HG03064 (cell line): ENCODE measurements around the gene HINT2.

Source experiments
- ATAC-seq: cut with Tn5 transposase; IDR thresholded peaks from one replicate; pipeline ENCODE4 v1.9.1; 2021; ENCODE audit warnings: low read depth; ENCODE audit not compliant: unreplicated experiment

HINT2 gene

DNA sequence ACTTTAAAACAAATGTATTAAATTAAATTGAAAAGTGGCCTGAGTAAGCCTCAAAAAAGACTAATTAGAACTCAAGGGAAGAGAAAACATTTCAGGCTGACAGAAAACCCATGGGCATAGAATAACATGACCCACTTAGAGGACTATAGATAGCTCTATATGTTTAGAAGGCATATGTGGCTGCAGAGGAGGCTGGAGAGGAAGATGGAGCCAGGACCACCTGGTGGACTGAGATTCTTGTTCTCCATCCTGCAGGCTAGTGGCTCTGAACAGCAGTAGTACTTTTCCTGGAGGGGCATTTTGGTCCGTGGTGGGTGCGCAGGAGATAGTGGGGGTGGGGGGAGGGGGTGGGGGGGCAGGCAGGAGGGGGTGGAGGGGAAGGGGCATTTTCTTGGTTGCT lies 33.8 kb downstream of the HINT2 start:
- ATAC-seq = no peak

DNA sequence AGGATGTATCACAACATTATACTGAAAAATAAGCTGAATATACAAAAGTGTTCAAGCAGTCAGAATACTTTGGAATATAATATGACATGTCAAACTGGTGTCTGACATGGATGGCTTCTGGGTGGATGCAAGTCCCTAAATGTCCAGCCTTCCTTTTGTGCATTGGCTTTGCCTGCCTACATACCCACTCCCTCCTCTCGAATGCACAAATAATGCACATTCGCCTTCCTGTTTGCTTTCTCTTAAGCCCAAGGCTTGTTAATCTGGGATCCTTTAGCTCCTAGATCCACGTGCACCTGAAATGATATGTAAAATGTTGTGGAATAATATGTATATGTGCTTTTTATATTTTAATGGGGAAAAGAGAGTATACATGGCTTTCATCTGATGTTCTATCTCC lies 36.3 kb downstream of the HINT2 start:
- no peak for ATAC-seq

DNA sequence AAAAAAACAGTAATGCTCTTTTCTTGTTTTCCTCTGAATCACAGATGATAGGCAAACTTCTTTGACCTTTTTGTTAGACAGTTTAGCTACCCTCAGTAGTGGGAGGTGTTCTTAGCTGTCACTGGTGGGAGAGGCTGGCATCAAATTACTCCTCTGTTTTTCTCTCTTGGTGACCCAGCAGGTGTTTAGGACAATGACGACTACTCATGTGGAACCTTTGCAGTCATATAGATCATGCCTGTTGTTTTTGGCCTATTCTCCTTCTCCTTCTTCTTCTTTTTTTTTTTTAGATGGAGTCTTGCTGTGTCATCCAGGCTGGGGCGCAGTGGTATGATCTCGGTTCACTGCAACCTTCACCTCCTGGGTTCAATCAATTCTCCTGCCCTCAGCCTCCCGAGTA lies 38.8 kb downstream of the HINT2 start:
- ATAC-seq = no peak

DNA sequence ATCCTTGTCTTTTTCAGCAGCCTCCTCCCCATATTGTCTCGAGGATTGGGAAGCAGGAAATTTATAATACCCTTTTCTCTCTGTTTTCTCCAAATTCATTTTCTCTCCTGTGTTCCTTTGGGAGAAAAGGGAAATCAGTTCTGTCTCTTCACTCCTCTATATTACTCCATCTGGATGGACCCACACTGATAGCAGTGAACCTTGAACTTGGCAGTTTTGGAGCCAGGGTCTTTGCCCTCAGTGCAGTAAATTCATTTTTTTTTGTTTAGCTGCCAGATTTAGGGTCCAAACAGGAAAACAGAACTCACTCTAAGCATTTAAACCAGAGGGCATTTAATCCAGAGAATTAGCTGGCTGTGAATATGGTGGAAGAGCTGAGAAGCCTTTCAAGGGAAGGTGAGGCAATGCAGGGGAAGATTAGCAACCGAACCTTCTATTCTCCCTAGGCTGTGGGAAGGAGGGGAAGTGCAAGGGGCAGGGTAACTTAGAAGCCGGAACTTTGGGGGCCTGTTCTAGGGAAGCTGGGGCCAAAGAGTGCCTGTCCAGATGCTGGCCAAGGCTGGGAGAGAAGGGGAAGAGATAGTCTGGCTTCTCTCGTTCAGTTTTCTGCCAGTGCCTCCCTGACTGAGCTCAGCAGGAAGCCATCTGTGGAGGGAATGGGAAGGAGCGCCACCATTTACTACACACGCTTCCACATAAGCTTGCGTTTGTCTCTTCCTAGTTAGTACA lies 39.8 kb downstream of the HINT2 start:
- ATAC-seq = no peak

DNA sequence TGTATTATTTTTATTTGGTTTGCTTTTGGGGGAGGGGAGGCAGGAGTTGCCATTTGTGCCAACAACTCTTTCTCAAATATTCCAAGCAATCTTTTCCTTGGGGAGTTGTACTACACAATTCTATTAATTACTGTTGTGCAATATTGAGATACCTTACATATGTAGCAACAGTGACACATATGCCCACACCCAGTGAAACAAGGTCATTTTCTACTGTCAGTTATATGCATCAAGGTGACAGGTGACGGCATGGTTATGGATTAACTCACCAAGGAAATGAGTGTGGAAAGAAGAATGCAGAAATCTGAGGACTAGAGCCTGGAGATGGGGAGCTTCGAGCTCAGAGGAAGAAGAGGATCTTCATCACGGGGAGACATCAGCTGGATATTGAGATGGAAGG lies 42.9 kb downstream of the HINT2 start:
- ATAC-seq = no peak

DNA sequence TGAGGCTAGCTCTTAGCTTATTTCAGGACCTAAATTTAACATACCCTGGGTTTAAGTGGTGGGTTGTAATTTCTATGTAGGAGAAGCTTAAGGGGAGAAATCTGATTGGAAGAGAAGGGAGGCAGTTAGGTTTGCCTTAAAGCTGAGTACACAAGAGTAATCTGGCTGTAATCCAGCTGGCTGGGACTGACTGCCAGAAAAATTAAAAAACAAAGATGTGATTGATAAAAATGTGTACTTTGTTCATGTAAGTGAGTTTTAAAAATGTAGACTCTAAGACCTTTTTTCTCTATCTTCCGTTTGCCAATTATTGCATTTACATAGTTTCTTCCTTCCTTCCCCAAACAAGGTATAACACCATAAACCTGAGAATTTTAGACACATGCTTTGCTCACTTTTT lies 43.3 kb downstream of the HINT2 start:
- no peak for ATAC-seq

DNA sequence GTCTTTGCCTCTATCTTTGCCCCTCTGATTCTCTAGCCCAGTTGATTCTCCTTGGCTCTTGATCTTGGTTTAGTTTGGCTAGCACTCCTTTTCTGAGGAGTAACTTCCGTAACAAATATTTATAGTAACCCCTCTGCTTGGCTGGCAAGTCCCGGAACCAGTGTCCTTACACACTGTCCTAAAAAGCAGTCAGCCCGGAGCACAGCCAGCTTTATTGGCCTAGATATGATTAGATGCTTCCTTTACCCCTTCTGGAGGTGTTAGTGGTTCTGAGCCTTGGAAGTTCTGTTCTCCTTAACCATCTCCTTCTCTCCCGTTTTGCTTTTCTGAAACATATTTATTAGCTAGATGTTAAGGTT lies 43.8 kb downstream of the HINT2 start:
- ATAC-seq = no peak

DNA sequence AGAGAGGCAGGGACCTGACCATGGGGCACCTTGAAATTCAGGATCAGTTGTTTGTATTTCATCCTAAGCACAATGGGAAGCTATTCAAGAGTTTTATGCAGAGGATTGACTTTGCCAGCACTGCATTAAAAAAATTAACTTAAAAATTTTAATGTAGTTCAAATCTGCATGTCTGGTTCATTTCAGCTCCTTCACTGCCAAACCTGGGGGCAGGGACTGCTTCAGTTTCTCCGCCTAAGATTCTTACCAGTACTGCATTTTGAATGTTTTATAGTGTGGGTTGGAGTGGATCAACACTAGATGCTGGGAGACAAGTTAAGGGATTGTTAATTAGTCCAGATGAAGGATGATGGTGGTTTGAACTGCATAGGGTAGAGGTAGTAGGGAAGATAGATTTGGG lies 45.1 kb downstream of the HINT2 start:
- no peak for ATAC-seq

DNA sequence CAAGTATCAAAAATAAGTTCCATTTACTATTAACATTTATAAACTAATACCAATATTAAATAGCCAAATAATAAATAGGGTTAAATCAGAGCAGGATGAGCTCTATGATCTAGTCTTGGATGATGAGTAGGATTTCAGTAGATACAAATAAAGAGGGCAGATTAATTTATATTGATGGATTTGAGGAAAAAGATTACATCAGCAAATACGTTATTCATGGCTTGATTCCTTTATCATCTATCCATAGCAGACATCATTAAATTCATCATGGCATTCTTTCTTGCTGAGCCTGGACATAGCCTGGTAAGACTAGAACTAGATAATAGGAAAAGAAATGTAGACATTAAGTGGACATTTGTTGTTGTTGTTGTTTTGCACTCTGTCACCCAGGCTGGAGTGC lies 47.4 kb downstream of the HINT2 start:
- no peak for ATAC-seq

DNA sequence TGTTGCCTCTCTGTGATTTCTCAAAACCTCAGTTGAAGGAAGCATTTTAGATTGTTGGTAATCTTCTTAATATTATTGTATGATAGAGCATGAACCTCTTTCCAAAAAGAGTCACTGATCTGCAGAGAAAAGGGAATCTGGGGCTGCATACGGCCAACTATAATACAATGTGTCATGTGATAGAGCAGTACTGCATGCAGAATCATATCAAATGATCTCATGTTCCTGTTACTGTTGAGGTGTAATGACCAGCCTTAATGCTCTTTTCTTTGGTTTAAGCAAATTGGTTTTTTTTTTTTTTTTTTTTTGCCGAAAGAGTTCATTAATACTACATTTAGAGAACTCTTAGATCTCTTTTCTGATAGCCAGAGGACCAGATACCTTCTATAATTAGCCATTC lies 47.8 kb downstream of the HINT2 start:
- no peak for ATAC-seq

DNA sequence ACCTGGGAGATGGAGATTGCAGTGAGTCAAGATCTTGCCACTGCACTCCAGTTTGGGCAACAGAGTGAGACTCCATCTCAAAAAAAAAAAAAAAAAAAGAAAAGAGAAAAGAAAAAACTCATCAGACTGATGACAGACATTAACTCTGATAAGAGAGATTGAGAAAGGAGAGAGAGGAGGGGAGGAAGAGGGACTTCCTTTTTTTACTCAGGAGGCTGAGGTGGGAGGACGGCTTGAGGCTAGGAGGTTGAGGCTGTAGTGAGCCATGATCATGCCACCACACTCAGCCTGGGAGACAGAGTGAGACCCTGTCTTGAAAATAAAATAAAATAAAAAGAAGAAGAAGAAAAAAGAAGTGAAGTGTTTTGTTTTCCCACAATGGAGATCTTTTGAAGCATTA lies 51.0 kb downstream of the HINT2 start:
- ATAC-seq = no peak

DNA sequence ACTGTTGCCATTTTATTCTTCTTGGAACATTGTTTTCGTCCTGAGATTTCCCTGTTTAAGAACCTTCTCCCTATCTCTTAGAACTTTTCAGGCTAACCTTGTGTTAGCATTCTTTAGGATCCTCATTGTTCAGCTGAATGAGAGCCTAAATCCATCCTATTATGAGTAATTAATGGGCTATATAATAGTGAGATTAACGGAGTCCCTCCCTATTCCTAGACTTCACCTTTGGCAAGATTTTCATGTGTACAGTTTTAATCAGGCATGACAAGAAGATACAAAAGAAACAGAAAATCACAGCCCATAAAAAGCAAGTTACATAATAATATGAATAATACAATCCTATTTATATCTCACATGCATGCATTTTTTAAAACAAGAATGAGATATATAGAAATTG lies 51.7 kb downstream of the HINT2 start:
- no peak for ATAC-seq
